AG09319 (cell line): Measurements from ENCODE around the gene KIZ.

Source experiments
- DNase-seq: peaks from one replicate; pipeline ENCODE4 v3.0.0-alpha.2; 2010; ENCODE audit warnings: low read depth; ENCODE audit errors: extremely low read depth
- CTCF ChIP-seq: IDR thresholded peaks from 2 replicates; pipeline ENCODE4 v1.5.1; 2011; ENCODE audit warnings: low read depth, mild to moderate bottlenecking, inconsistent platforms, low read length, moderate library complexity

Gene KIZ

GRCh38 chr20:21125849-21126580 lies at the start of gene KIZ:
KIZ (plus strand) TSS chr20:21126082; CDS start chr20:21126116, 34 bp downstream.
- peak; percentile 13 for TF ChIP-seq CTCF
- peak; percentile 89 for DNase-seq

- TF ChIP-seq CTCF: no peak
- no peak for DNase-seq
Observed at GRCh38 chr20:21077809-21078345, 48.0 kb upstream of the KIZ start.

GRCh38 chr20:21082584-21082983 lies 43.3 kb upstream of the KIZ start:
- TF ChIP-seq CTCF: no peak
- no peak for DNase-seq

- no peak for DNase-seq
- TF ChIP-seq CTCF: no peak
Observed at GRCh38 chr20:21083825-21084325, 42.0 kb upstream of the KIZ start.

GRCh38 chr20:21087862-21088540 lies 37.9 kb upstream of the KIZ start:
- no peak for TF ChIP-seq CTCF
- DNase-seq: no peak

- DNase-seq: no peak
- no peak for TF ChIP-seq CTCF
Observed at GRCh38 chr20:21089391-21089790, 36.5 kb upstream of the KIZ start.

- DNase-seq: no peak
- no peak for TF ChIP-seq CTCF
Observed at GRCh38 chr20:21090111-21090618, 35.7 kb upstream of the KIZ start.
